GM18868 (cell line): ENCODE measurements around the gene SNCB.

Source experiments
- ATAC-seq: cut with Tn5 transposase; IDR thresholded peaks from one replicate; pipeline ENCODE4 v1.9.1; 2021; ENCODE audit warnings: mild to moderate bottlenecking, moderate library complexity; ENCODE audit not compliant: unreplicated experiment

Gene SNCB

GRCh38 chr5:176644878-176645670 is 14.7 kb upstream of the SNCB start:
- ATAC-seq = no peak

- ATAC-seq = no peak
Measured at GRCh38 chr5:176644294-176644693, 14.0 kb upstream of the SNCB start.

GRCh38 chr5:176643491-176644219 is 13.3 kb upstream of the SNCB start:
- ATAC-seq = no peak

- no peak for ATAC-seq
Measured at GRCh38 chr5:176642675-176643490, 12.5 kb upstream of the SNCB start.

GRCh38 chr5:176640616-176641015 is 10.3 kb upstream of the SNCB start:
- no peak for ATAC-seq

- ATAC-seq = no peak
Measured at GRCh38 chr5:176639981-176640380, 9.6 kb upstream of the SNCB start.

GRCh38 chr5:176639208-176639607 is 8.9 kb upstream of the SNCB start:
- ATAC-seq = no peak

- no peak for ATAC-seq
Measured at GRCh38 chr5:176638437-176638836, 8.1 kb upstream of the SNCB start.

GRCh38 chr5:176637556-176637955 is 7.2 kb upstream of the SNCB start:
- no peak for ATAC-seq

- ATAC-seq = no peak
Measured at GRCh38 chr5:176636426-176636825, 6.1 kb upstream of the SNCB start.

GRCh38 chr5:176633598-176633997 is 3.3 kb upstream of the SNCB start:
- no peak for ATAC-seq

- ATAC-seq = no peak
Measured at GRCh38 chr5:176632745-176633144, 2.4 kb upstream of the SNCB start.

- ATAC-seq = no peak
Measured at GRCh38 chr5:176631383-176632200, 1.3 kb upstream of the SNCB start.

GRCh38 chr5:176630681-176631222 is 418 bp upstream of the SNCB start:
- no peak for ATAC-seq

GRCh38 chr5:176629317-176629852 is 949 bp downstream of the SNCB start:
- ATAC-seq = no peak

- no peak for ATAC-seq
Measured at GRCh38 chr5:176628406-176629228, 1.7 kb downstream of the SNCB start.

- no peak for ATAC-seq
Measured at GRCh38 chr5:176627582-176627981, 2.8 kb downstream of the SNCB start.

- ATAC-seq = no peak
Measured at GRCh38 chr5:176626876-176627236, 3.5 kb downstream of the SNCB start.
